GM12891 (cell line): ENCODE results near the gene CHPF2.

Experiments
- POLR2A ChIP-seq: IDR thresholded peaks from 2 replicates; pipeline ENCODE4 v1.6.1; 2011; ENCODE audit warnings: low read depth, low read length, control low read depth
- POLR2AphosphoS5 ChIP-seq: IDR thresholded peaks from 2 replicates; pipeline ENCODE4 v1.6.1; 2011; ENCODE audit warnings: low read depth, low read length, control low read depth
- SPI1 ChIP-seq: IDR thresholded peaks from 2 replicates; pipeline ENCODE4 v1.6.1; 2011; ENCODE audit warnings: low read depth, low read length, control low read depth
- TAF1 ChIP-seq: IDR thresholded peaks from 2 replicates; pipeline ENCODE4 v1.6.1; 2011; ENCODE audit warnings: low read depth, low read length, control low read depth

GRCh38 chr7:151194188-151194587 lies 38.1 kb upstream of the CHPF2 start:
- TF ChIP-seq POLR2AphosphoS5 = no peak
- no peak for TF ChIP-seq TAF1
- no peak for TF ChIP-seq POLR2A
- TF ChIP-seq SPI1 = no peak
